SH-SY5Y (cell line): ENCODE data around the gene ADAMTS14.

Experiments
- GATA2 ChIP-seq: IDR thresholded peaks from 2 replicates; pipeline ENCODE4 v1.6.1; 2011; ENCODE audit warnings: mild to moderate bottlenecking, low read depth, low read length
- GATA3 ChIP-seq: IDR thresholded peaks from 2 replicates; pipeline ENCODE4 v1.6.1; 2011; ENCODE audit warnings: low read depth, mild to moderate bottlenecking, low read length, moderate library complexity

- no peak for TF ChIP-seq GATA2
- TF ChIP-seq GATA3, result no peak
Observed at GRCh38 chr10:70776455-70777005, 104.2 kb downstream of the ADAMTS14 start.
